IMR-90 (cell line): ENCODE measurements around the gene QKI. TPM values are rescaled to one million over a fixed set of nuclear protein-coding genes. Genes with fewer than 3 reads are reported as not detected.

Source experiments
- ATAC-seq: fragments of 200-7000 bp; cut with Tn5 transposase; 2 replicates; pipeline ENCODE4 v1.9.1; 2020; ENCODE audit warnings: low read depth, mild to moderate bottlenecking, moderate library complexity
- BruUV-seq: library from RNA; stranded (reverse); fragments of 400-500 nt; replicated peaks from 2 replicates; lab custom pipeline; 2021; lab: Mats Ljungman, UMichigan
- CTCF ChIA-PET: fragments of 300-600 bp; formaldehyde crosslinking; extraction: SDS; loops from one replicate; lab custom pipeline; 2021; ENCODE audit warnings: antibody characterized with exemption; lab: Yijun Ruan, JAX
- POLR2A ChIA-PET: fragments of 300-600 bp; sonication (Branson Sonifier 250); formaldehyde crosslinking; loops from one replicate; lab custom pipeline; 2022; ENCODE audit warnings: antibody characterized with exemption; ENCODE audit not compliant: unreplicated experiment; lab: Charles Lee
- DNase-seq: peaks from one replicate; pipeline ENCODE4 v3.0.0; 2013
- H2AFZ ChIP-seq: replicated peaks from 2 replicates; pipeline ENCODE3; 2013; ENCODE audit warnings: low read length, mild to moderate bottlenecking; ENCODE audit not compliant: poor library complexity
- H2AK5ac ChIP-seq: 2 replicates; pipeline ENCODE4 v1.6.1; 2013; ENCODE audit warnings: low read depth, low read length, inconsistent platforms
- H2AK9ac ChIP-seq: replicated peaks from 2 replicates; pipeline ENCODE3; 2013; ENCODE audit warnings: mild to moderate bottlenecking, low read depth, low read length, moderate library complexity; ENCODE audit not compliant: poor library complexity
- H2BK120ac ChIP-seq: 2 replicates; pipeline ENCODE4 v1.6.1; 2013; ENCODE audit warnings: low read depth, low read length, inconsistent platforms
- H2BK15ac ChIP-seq: 3 replicates; pipeline ENCODE4 v1.6.1; 2013; ENCODE audit warnings: low read depth, low read length, inconsistent platforms
- H2BK20ac ChIP-seq: 2 replicates; pipeline ENCODE4 v1.6.1; 2013; ENCODE audit warnings: low read depth, mild to moderate bottlenecking, inconsistent platforms, low read length, moderate library complexity
- H2BK5ac ChIP-seq: 2 replicates; pipeline ENCODE4 v1.6.1; 2013; ENCODE audit warnings: mild to moderate bottlenecking, low read depth, low read length, inconsistent platforms; ENCODE audit not compliant: poor library complexity, severe bottlenecking
- H3K14ac ChIP-seq: replicated peaks from 2 replicates; pipeline ENCODE4 v1.6.1; 2013; ENCODE audit warnings: low read depth, low read length, inconsistent platforms
- H3K18ac ChIP-seq: 2 replicates; pipeline ENCODE4 v1.6.1; 2013; ENCODE audit warnings: low read depth, low read length, control low read depth
- H3K23ac ChIP-seq: 2 replicates; pipeline ENCODE4 v1.6.1; 2013; ENCODE audit warnings: low read depth, low read length, inconsistent platforms
- H3K27ac ChIP-seq: 2 replicates; pipeline ENCODE4 v1.5.1; 2013; ENCODE audit warnings: mild to moderate bottlenecking, control low read depth, low read length; ENCODE audit not compliant: insufficient read depth
- H3K27me3 ChIP-seq: 2 replicates; pipeline ENCODE4 v1.6.1; 2013; ENCODE audit warnings: low read length; ENCODE audit not compliant: control insufficient read depth, insufficient read depth
- H3K36me3 ChIP-seq: 2 replicates; pipeline ENCODE4 v1.6.1; 2013; ENCODE audit warnings: low read length, mixed read lengths; ENCODE audit not compliant: control insufficient read depth, insufficient read depth
- H3K4ac ChIP-seq: 2 replicates; pipeline ENCODE4 v1.6.1; 2013; ENCODE audit warnings: low read depth, low read length, inconsistent platforms
- H3K4me1 ChIP-seq: 2 replicates; pipeline ENCODE4 v1.6.1; 2013; ENCODE audit warnings: low read length, mixed read lengths; ENCODE audit not compliant: control insufficient read depth, insufficient read depth
- H3K4me2 ChIP-seq: 2 replicates; pipeline ENCODE4 v1.6.1; 2013; ENCODE audit warnings: low read depth, mild to moderate bottlenecking, control low read depth, low read length, moderate library complexity
- H3K4me3 ChIP-seq: 2 replicates; pipeline ENCODE4 v1.5.1; 2013; ENCODE audit warnings: low read depth, mild to moderate bottlenecking, control low read depth, low read length, moderate library complexity; ENCODE audit not compliant: insufficient read depth
- H3K56ac ChIP-seq: 2 replicates; pipeline ENCODE4 v1.6.1; 2013; ENCODE audit warnings: low read length, inconsistent platforms; ENCODE audit not compliant: insufficient read depth; ENCODE audit errors: extremely low read depth
- H3K79me1 ChIP-seq, 2 experiments: 2 replicates each; pipeline ENCODE4 v1.6.1; 2013; ENCODE audit warnings: low read length in 2 of 2, inconsistent platforms in 1 of 2, low read depth in 1 of 2
- H3K9ac ChIP-seq: 2 replicates; pipeline ENCODE4 v1.6.1; 2013; ENCODE audit warnings: low read depth, low read length, control low read depth
- H3K9me1 ChIP-seq: 2 replicates; pipeline ENCODE4 v1.6.1; 2013; ENCODE audit warnings: low read length, inconsistent platforms; ENCODE audit not compliant: insufficient read depth
- H3K9me3 ChIP-seq: 2 replicates; pipeline ENCODE4 v1.6.1; 2013; ENCODE audit warnings: low read length; ENCODE audit not compliant: control insufficient read depth, insufficient read depth
- H4K20me1 ChIP-seq: 2 replicates; pipeline ENCODE4 v1.6.1; 2013; ENCODE audit warnings: low read length, inconsistent platforms; ENCODE audit not compliant: insufficient read depth
- H4K5ac ChIP-seq: 2 replicates; pipeline ENCODE4 v1.6.1; 2013; ENCODE audit warnings: mild to moderate bottlenecking, low read depth, low read length, control low read depth
- H4K8ac ChIP-seq, 2 experiments: 2 replicates each; pipeline ENCODE4 v1.6.1; 2013; ENCODE audit warnings: low read depth in 2 of 2, low read length in 2 of 2, control low read depth in 1 of 2, inconsistent platforms in 1 of 2
- H4K91ac ChIP-seq: 2 replicates; pipeline ENCODE4 v1.6.1; 2013; ENCODE audit warnings: low read depth, low read length, inconsistent platforms; ENCODE audit not compliant: insufficient read depth
- ELK1 ChIP-seq: fragments of 150-350 bp; IDR thresholded peaks from 2 replicates; pipeline ENCODE4 v1.6.1; 2016; ENCODE audit warnings: low read depth, mild to moderate bottlenecking, low read length, moderate library complexity, borderline replicate concordance
- MAZ ChIP-seq: IDR thresholded peaks from 2 replicates; pipeline ENCODE4 v1.6.1; 2012; ENCODE audit warnings: low read depth, mild to moderate bottlenecking, low read length, improper control_type of control experiment, moderate library complexity, borderline replicate concordance
- MXI1 ChIP-seq: IDR thresholded peaks from 2 replicates; pipeline ENCODE4 v1.6.1; 2012; ENCODE audit warnings: low read depth, mild to moderate bottlenecking, low read length, moderate library complexity, borderline replicate concordance
- RAD21 ChIP-seq: IDR thresholded peaks from 2 replicates; pipeline ENCODE4 v1.6.1; 2012; ENCODE audit warnings: low read length, improper control_type of control experiment
- RCOR1 ChIP-seq: IDR thresholded peaks from 2 replicates; pipeline ENCODE4 v1.6.1; 2012; ENCODE audit warnings: mild to moderate bottlenecking, low read length, improper control_type of control experiment; ENCODE audit not compliant: insufficient replicate concordance
- SMC3 ChIP-seq: fragments of 150-350 bp; IDR thresholded peaks from 2 replicates; pipeline ENCODE4 v1.6.1; 2016; ENCODE audit warnings: low read depth, mild to moderate bottlenecking, antibody characterized with exemption, low read length, moderate library complexity
- WGBS, 2 experiments: methylation state at CpG; one replicate each; pipeline versions ENCODE4 v1.1.5 to v1.1.7; 2013; ENCODE audit warnings: missing lambda C conversion rate in 2 of 2; ENCODE audit not compliant: insufficient read length in 1 of 2; ENCODE audit errors: extremely low coverage in 2 of 2; 5-methylcytosine and 5-hydroxymethylcytosine counted together
- dilution Hi-C: fragments of 300-500 bp; cut with HindIII; formaldehyde crosslinking; loops from one replicate; pipeline ENCODE4 v1.14.3; 2018; ENCODE audit warnings: low sequenced_read_pairs; ENCODE audit not compliant: unreplicated experiment
- in situ Hi-C: fragments of 300-500 bp; cut with MboI; formaldehyde crosslinking; loops from 3 replicates; pipeline ENCODE4 v1.14.3; 2019; ENCODE audit warnings: low sequenced_read_pairs, inconsistent platforms, mixed read lengths
- intact Hi-C: fragments of 100-400 bp; cut with micrococcal nuclease; formaldehyde crosslinking; loops from 2 replicates; pipeline ENCODE4 v1.10.0; 2022
- polyA plus RNA-seq, 3 experiments: library from polyadenylated mRNA; depleted of rRNA; stranded (reverse); fragments of >200 nt; gene quantifications; 2 replicates each; pipeline ENCODE4 v1.2.3, GENCODE V29; 2012; ENCODE audit warnings: low replicate concordance in 1 of 3
- total RNA-seq: library from RNA; depleted of rRNA; stranded (reverse); fragments of >200 nt; gene quantifications from 2 replicates; pipeline ENCODE4 v1.2.3, GENCODE V29; 2012

Gene QKI
- total and polyA plus RNA-seq, 2 of the 4 experiments (the other 2 are of a cell fraction) = 112 to 232 TPM

GRCh38 chr6:163373240-163373639 is 41.3 kb upstream of the QKI start:
- H4K8ac ChIP-seq = no peak overlapping the region
- H3K18ac ChIP-seq = no peak overlapping the region
- dilution Hi-C loops = no loop called here
- no peaks in the 10 kb centered on the region for H3K27me3 ChIP-seq
- POLR2A ChIA-PET = no interaction called here
- H3K27ac ChIP-seq = no peak overlapping the region
- no peak overlapping the region for H2BK15ac ChIP-seq
- H3K4me2 ChIP-seq = no peak overlapping the region
- H3K23ac ChIP-seq = no peak overlapping the region
- H2AK9ac ChIP-seq = no peak overlapping the region
- no peak overlapping the region for H3K4me3 ChIP-seq
- no peaks in the 10 kb centered on the region for H3K36me3 ChIP-seq
- H2AFZ ChIP-seq = no peak overlapping the region
- in situ Hi-C loops = no loop called here
- H4K5ac ChIP-seq = no peak overlapping the region
- CTCF ChIA-PET = no interaction called here
- H4K91ac ChIP-seq = no peak overlapping the region
- H3K9me3 ChIP-seq = 0 out of 2 replicates have a peak, but pooled peaks cover 3% of the 10 kb centered on the region
- H2AK5ac ChIP-seq = no peak overlapping the region
- no peak overlapping the region for H3K9ac ChIP-seq
- H3K4ac ChIP-seq = no peak overlapping the region
- H2BK5ac ChIP-seq = no peak overlapping the region
- no peaks in the 10 kb centered on the region for H4K20me1 ChIP-seq
- H3K4me1 ChIP-seq = no peaks in the 10 kb centered on the region
- intact Hi-C loops = no loop called here
- no peak for DNase-seq
- BruUV-seq = no TSS peak
- TF ChIP-seq RCOR1 (no peak), ELK1 (no peak), RAD21 (no peak), MXI1 (no peak), SMC3 (no peak), MAZ (no peak)
- ATAC-seq = no peak
- no peaks in the 10 kb centered on the region for H3K9me1 ChIP-seq
- WGBS, 2 experiments = no CpG with 5 or more reads among the region's 9 CpGs
- no peaks in the 10 kb centered on the region for H3K79me1 ChIP-seq
- no peak overlapping the region for H2BK120ac ChIP-seq
- H2BK20ac ChIP-seq = no peak overlapping the region
- no peak overlapping the region for H3K56ac ChIP-seq
- no peak overlapping the region for H3K14ac ChIP-seq
